Mucosa of rectum (tissue), 2 donors: ENCODE results near the gene RPL39L.
A peak's percentile ranks its signal among the peaks of the same experiment; 100 is the strongest.

Experiments used
- H3K27ac ChIP-seq, 2 donors: one replicate each; pipeline ENCODE4 v1.7.0; 2013; ENCODE audit warnings: inconsistent platforms in 2 of 2, low read depth in 2 of 2, low read length in 2 of 2
- H3K27me3 ChIP-seq, 2 donors: one replicate each; pipeline ENCODE4 v1.7.0; 2013; ENCODE audit warnings: low read length in 2 of 2; ENCODE audit not compliant: control insufficient read depth in 2 of 2, insufficient read depth in 2 of 2
- H3K36me3 ChIP-seq, 2 donors: one replicate each; pipeline ENCODE4 v1.7.0; 2013; ENCODE audit warnings: low read length in 2 of 2; ENCODE audit not compliant: control insufficient read depth in 2 of 2, insufficient read depth in 2 of 2
- H3K4me1 ChIP-seq, 2 donors: one replicate each; pipeline ENCODE4 v1.7.0; 2013; ENCODE audit warnings: low read length in 2 of 2, mild to moderate bottlenecking in 1 of 2; ENCODE audit not compliant: control insufficient read depth in 2 of 2, insufficient read depth in 2 of 2
- H3K4me3 ChIP-seq, 2 donors: one replicate each; pipeline ENCODE4 v1.7.0; 2013; ENCODE audit warnings: low read length in 2 of 2
- H3K9ac ChIP-seq, 2 donors: one replicate each; pipeline ENCODE4 v1.7.0; 2013; ENCODE audit warnings: low read length in 2 of 2, low read depth in 1 of 2, mild to moderate bottlenecking in 1 of 2
- H3K9me3 ChIP-seq, 2 donors: one replicate each; pipeline ENCODE4 v1.7.0; 2013; ENCODE audit warnings: low read length in 2 of 2; ENCODE audit not compliant: control insufficient read depth in 2 of 2
- donor health status: healthy.
- donor health status: Normal muscosa, but diverticular disease.

Gene RPL39L

DNA sequence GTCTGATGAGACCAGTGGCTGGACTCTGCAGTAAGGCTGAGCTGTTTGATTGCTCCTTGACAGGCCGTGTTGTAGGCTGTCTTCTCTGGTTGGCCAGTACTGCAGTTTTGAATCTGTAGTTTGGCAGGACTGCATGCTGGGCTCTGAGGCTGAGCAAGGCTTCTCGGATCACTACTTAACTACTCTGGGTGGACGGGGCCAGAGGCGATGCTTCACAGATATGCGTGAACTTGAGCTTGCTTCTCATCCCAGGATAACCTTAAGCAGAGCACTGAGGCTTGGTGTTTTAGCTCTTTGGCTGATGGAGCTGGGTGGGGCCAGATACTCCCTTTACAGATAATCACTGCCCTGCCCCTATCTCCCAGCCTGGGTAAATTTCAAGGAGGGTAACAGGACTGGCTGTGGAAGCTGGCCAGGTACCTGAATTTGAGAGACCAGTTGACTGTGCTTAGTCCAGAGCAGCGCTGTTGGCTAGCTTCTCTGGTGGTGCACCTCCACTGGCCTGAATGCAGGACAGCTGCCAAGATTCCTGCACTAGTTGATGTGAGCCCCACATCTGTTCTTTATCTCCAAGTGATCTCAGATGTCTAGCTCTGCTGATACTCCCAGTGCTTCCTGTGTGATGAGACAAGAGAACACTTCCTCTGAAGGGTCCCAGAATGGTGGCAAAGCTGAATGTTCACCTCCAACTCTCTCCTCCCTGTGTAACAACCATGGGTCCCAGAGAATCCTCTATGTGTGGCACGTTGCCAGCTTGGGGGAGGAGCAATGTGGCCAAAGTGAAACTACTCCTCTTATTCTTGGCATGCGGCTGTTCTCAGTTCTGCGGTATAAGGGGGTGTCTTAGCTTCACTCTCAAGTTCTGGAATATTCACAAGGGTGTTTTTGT is 37.9 kb downstream of the RPL39L start:
- Histone ChIP-seq H3K4me3 (peak overlapping the region; percentile 43 to 58), H3K9ac (peak overlapping the region in 1 of 2 donors; percentile 47), H3K27ac (peak overlapping the region in 1 of 2 donors; percentile 35), H3K4me1 (peaks cover 0 to 9% of the 10 kb centered on the region in 2 donors), H3K36me3 (no peaks in the 10 kb centered on the region), H3K9me3 (no peaks in the 10 kb centered on the region), H3K27me3 (no peaks in the 10 kb centered on the region)

GRCh38 chr3:187098923-187099512 is 40.3 kb downstream of the RPL39L start:
- no peaks in the 10 kb centered on the region for H3K27me3 ChIP-seq
- no peaks in the 10 kb centered on the region for H3K36me3 ChIP-seq
- H3K4me1 ChIP-seq: peaks cover 0 to 9% of the 10 kb centered on the region in 2 donors
- no peaks in the 10 kb centered on the region for H3K9me3 ChIP-seq
- no peak overlapping the region for H3K27ac ChIP-seq
- no peak overlapping the region for H3K4me3 ChIP-seq
- no peak overlapping the region for H3K9ac ChIP-seq

GRCh38 chr3:187093320-187093719 is 46.0 kb downstream of the RPL39L start:
- no peaks in the 10 kb centered on the region for H3K36me3 ChIP-seq
- H3K9ac ChIP-seq: no peak overlapping the region
- no peak overlapping the region for H3K4me3 ChIP-seq
- H3K27me3 ChIP-seq: no peaks in the 10 kb centered on the region
- no peaks in the 10 kb centered on the region for H3K9me3 ChIP-seq
- no peak overlapping the region for H3K27ac ChIP-seq
- no peaks in the 10 kb centered on the region for H3K4me1 ChIP-seq

- H3K27ac ChIP-seq: no peak overlapping the region
- peaks cover 0 to 5% of the 10 kb centered on the region in 2 donors for H3K9me3 ChIP-seq
- no peaks in the 10 kb centered on the region for H3K4me1 ChIP-seq
- H3K4me3 ChIP-seq: no peak overlapping the region
- H3K27me3 ChIP-seq: no peaks in the 10 kb centered on the region
- no peaks in the 10 kb centered on the region for H3K36me3 ChIP-seq
- no peak overlapping the region for H3K9ac ChIP-seq
These were observed 50.6 kb downstream of the RPL39L start for GRCh38 chr3:187088701-187089100.

GRCh38 chr3:187086831-187087230 is 52.5 kb downstream of the RPL39L start:
- Histone ChIP-seq H3K4me3 (no peak overlapping the region), H3K9me3 (peaks cover 0 to 5% of the 10 kb centered on the region in 2 donors), H3K27me3 (no peaks in the 10 kb centered on the region), H3K36me3 (no peaks in the 10 kb centered on the region), H3K27ac (no peak overlapping the region), H3K9ac (no peak overlapping the region), H3K4me1 (no peaks in the 10 kb centered on the region)

DNA sequence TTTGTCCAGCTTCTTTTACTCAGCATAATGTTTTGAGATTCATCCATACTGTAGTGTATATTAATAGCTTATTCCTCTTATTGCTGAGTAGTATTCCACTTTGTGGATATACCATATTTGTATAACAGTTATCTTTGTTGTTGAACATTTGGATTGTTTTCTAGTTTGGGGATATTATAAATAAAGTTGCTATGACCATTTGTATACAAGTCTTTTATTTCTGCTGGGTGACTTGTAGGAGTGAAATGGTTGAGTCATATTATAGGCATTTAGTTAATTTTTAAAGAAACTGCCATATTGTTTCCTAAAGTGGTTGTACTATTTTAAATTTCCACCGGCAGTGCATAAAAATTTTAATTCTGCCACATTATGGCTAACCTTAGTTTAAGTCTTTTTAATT is 53.4 kb downstream of the RPL39L start:
- Histone ChIP-seq H3K9me3 (peaks cover 0 to 5% of the 10 kb centered on the region in 2 donors), H3K27me3 (no peaks in the 10 kb centered on the region), H3K4me3 (no peak overlapping the region), H3K4me1 (no peaks in the 10 kb centered on the region), H3K9ac (no peak overlapping the region), H3K27ac (no peak overlapping the region), H3K36me3 (no peaks in the 10 kb centered on the region)

GRCh38 chr3:187085021-187085666 is 54.2 kb downstream of the RPL39L start:
- peaks cover 0 to 5% of the 10 kb centered on the region in 2 donors for H3K9me3 ChIP-seq
- no peak overlapping the region for H3K27ac ChIP-seq
- H3K27me3 ChIP-seq: no peaks in the 10 kb centered on the region
- H3K4me3 ChIP-seq: no peak overlapping the region
- H3K36me3 ChIP-seq: no peaks in the 10 kb centered on the region
- H3K9ac ChIP-seq: no peak overlapping the region
- H3K4me1 ChIP-seq: no peaks in the 10 kb centered on the region

DNA sequence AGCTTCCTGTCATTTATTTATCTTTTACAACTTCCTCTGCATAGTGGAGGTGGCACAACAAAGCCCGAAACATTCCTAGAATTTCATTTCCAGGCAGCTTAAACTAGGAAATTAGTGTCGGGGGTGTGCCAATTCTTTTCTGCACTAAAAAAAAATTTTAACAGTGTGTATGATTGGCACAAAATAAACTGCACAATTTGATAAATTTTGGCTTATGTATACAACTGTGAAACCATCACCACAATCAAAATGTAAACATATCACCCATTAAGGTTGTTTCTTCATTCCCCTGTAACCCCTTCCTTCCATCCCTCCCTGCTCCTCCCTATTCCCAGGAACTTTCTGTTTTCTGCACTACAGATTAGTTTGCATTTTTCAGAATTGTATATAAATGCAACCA is 54.7 kb downstream of the RPL39L start:
- no peaks in the 10 kb centered on the region for H3K4me1 ChIP-seq
- no peaks in the 10 kb centered on the region for H3K27me3 ChIP-seq
- H3K9ac ChIP-seq: no peak overlapping the region
- H3K27ac ChIP-seq: no peak overlapping the region
- no peak overlapping the region for H3K4me3 ChIP-seq
- no peaks in the 10 kb centered on the region for H3K36me3 ChIP-seq
- H3K9me3 ChIP-seq: peaks cover 0 to 5% of the 10 kb centered on the region in 2 donors

DNA sequence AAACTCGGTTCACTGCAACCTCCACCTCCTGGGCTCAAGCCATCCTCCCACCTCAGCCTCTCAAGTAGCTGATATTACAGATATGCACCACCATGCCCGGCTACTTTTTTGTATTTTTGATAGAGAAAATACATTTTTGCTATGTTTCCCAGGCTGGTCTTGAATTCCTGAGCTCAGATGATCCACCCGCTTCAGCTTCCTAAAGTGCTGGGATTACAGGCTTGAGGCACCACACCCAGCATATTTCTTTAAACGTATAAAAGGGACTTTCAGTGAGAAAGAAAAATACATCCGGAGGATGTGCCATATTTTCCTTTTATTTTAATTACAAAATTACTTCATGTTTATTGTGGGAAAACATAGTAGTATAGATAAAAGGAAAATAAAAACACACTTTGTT is 55.2 kb downstream of the RPL39L start:
- Histone ChIP-seq H3K4me3 (no peak overlapping the region), H3K36me3 (no peaks in the 10 kb centered on the region), H3K9me3 (peaks cover 0 to 5% of the 10 kb centered on the region in 2 donors), H3K27ac (no peak overlapping the region), H3K9ac (no peak overlapping the region), H3K27me3 (no peaks in the 10 kb centered on the region), H3K4me1 (no peaks in the 10 kb centered on the region)

GRCh38 chr3:187082758-187083375 is 56.4 kb downstream of the RPL39L start:
- Histone ChIP-seq H3K4me1 (no peaks in the 10 kb centered on the region), H3K36me3 (peaks cover under 1 to 3% of the 10 kb centered on the region in 2 donors), H3K27ac (no peak overlapping the region), H3K4me3 (no peak overlapping the region), H3K9ac (no peak overlapping the region), H3K27me3 (no peaks in the 10 kb centered on the region), H3K9me3 (peaks cover 0 to 5% of the 10 kb centered on the region in 2 donors)
